ENCODE data around the gene MYOM1. TPM values are rescaled to one million over a fixed set of nuclear protein-coding genes. Genes with fewer than 3 reads are reported as not detected.

The MYOM1 gene
- total RNA-seq, 1 donor from 2014 or later, result 0.46 TPM

GRCh38 chr18:3057526-3057925 lies 162.2 kb downstream of the MYOM1 start:
- no peaks in the 10 kb centered on the region for H3K36me3 Mint-ChIP-seq (ENCODE audit: unreplicated experiment)
- H3K4me1 Mint-ChIP-seq (ENCODE audit: unreplicated experiment), result peaks cover 3% of the 10 kb centered on the region
- no peak overlapping the region for H3K27ac Mint-ChIP-seq (ENCODE audit: unreplicated experiment)
- peaks cover 7% of the 10 kb centered on the region for H3K9me3 Mint-ChIP-seq (ENCODE audit: unreplicated experiment)
- DNase-seq (ENCODE audit: extremely low spot score, unreplicated experiment), result no peak
- peaks cover 4% of the 10 kb centered on the region for H3K27me3 Mint-ChIP-seq (ENCODE audit: unreplicated experiment)
- H3K4me3 Mint-ChIP-seq (ENCODE audit: unreplicated experiment), result no peak overlapping the region
- TF ChIP-seq CTCF (IDR thresholded peaks at IDR 0.05), result no peak

GRCh38 chr18:3056311-3056710 lies 163.5 kb downstream of the MYOM1 start:
- Mint-ChIP-seq H3K36me3 (ENCODE audit: unreplicated experiment) (no peaks in the 10 kb centered on the region), H3K4me1 (ENCODE audit: unreplicated experiment) (no peaks in the 10 kb centered on the region), H3K27me3 (ENCODE audit: unreplicated experiment) (peaks cover 4% of the 10 kb centered on the region), H3K9me3 (ENCODE audit: unreplicated experiment) (peaks cover 7% of the 10 kb centered on the region), H3K27ac (ENCODE audit: unreplicated experiment) (no peak overlapping the region), H3K4me3 (ENCODE audit: unreplicated experiment) (no peak overlapping the region)
- no peak for DNase-seq (ENCODE audit: extremely low spot score, unreplicated experiment)
- TF ChIP-seq CTCF (IDR thresholded peaks at IDR 0.05), result no peak

GRCh38 chr18:3055816-3056215 lies 164.0 kb downstream of the MYOM1 start:
- Mint-ChIP-seq H3K4me1 (ENCODE audit: unreplicated experiment) (no peaks in the 10 kb centered on the region), H3K4me3 (ENCODE audit: unreplicated experiment) (no peak overlapping the region), H3K27me3 (ENCODE audit: unreplicated experiment) (peaks cover 4% of the 10 kb centered on the region), H3K9me3 (ENCODE audit: unreplicated experiment) (peaks cover 7% of the 10 kb centered on the region), H3K27ac (ENCODE audit: unreplicated experiment) (no peak overlapping the region), H3K36me3 (ENCODE audit: unreplicated experiment) (no peaks in the 10 kb centered on the region)
- no peak for TF ChIP-seq CTCF (IDR thresholded peaks at IDR 0.05)
- DNase-seq (ENCODE audit: extremely low spot score, unreplicated experiment), result no peak

- Mint-ChIP-seq H3K4me3 (ENCODE audit: unreplicated experiment) (no peak overlapping the region), H3K9me3 (ENCODE audit: unreplicated experiment) (peaks cover 7% of the 10 kb centered on the region), H3K36me3 (ENCODE audit: unreplicated experiment) (no peaks in the 10 kb centered on the region), H3K27ac (ENCODE audit: unreplicated experiment) (no peak overlapping the region), H3K4me1 (ENCODE audit: unreplicated experiment) (no peaks in the 10 kb centered on the region), H3K27me3 (ENCODE audit: unreplicated experiment) (peaks cover 4% of the 10 kb centered on the region)
- no peak for TF ChIP-seq CTCF (IDR thresholded peaks at IDR 0.05)
- DNase-seq (ENCODE audit: extremely low spot score, unreplicated experiment), result no peak
Measured at GRCh38 chr18:3055186-3055728, 164.5 kb downstream of the MYOM1 start.

GRCh38 chr18:3054780-3055179 lies 165.0 kb downstream of the MYOM1 start:
- Mint-ChIP-seq H3K27me3 (ENCODE audit: unreplicated experiment) (peaks cover 4% of the 10 kb centered on the region), H3K36me3 (ENCODE audit: unreplicated experiment) (no peaks in the 10 kb centered on the region), H3K4me3 (ENCODE audit: unreplicated experiment) (no peak overlapping the region), H3K9me3 (ENCODE audit: unreplicated experiment) (peaks cover 7% of the 10 kb centered on the region), H3K27ac (ENCODE audit: unreplicated experiment) (no peak overlapping the region), H3K4me1 (ENCODE audit: unreplicated experiment) (no peaks in the 10 kb centered on the region)
- no peak for TF ChIP-seq CTCF (IDR thresholded peaks at IDR 0.05)
- DNase-seq (ENCODE audit: extremely low spot score, unreplicated experiment), result no peak

Measured in osteocyte (in vitro differentiated cells).